GM21737 (cell line): ENCODE measurements around the gene FHAD1.

Source experiments
- ATAC-seq: cut with Tn5 transposase; IDR thresholded peaks from one replicate; pipeline ENCODE4 v1.9.1; 2021; ENCODE audit warnings: mild to moderate bottlenecking, moderate library complexity; ENCODE audit not compliant: unreplicated experiment

FHAD1 gene

GRCh38 chr1:15324869-15325335 is 77.9 kb downstream of the FHAD1 start:
- no peak for ATAC-seq

GRCh38 chr1:15325375-15326085 is 78.5 kb downstream of the FHAD1 start:
- no peak for ATAC-seq

GRCh38 chr1:15326691-15327588 is 79.9 kb downstream of the FHAD1 start:
- ATAC-seq, result no peak

DNA sequence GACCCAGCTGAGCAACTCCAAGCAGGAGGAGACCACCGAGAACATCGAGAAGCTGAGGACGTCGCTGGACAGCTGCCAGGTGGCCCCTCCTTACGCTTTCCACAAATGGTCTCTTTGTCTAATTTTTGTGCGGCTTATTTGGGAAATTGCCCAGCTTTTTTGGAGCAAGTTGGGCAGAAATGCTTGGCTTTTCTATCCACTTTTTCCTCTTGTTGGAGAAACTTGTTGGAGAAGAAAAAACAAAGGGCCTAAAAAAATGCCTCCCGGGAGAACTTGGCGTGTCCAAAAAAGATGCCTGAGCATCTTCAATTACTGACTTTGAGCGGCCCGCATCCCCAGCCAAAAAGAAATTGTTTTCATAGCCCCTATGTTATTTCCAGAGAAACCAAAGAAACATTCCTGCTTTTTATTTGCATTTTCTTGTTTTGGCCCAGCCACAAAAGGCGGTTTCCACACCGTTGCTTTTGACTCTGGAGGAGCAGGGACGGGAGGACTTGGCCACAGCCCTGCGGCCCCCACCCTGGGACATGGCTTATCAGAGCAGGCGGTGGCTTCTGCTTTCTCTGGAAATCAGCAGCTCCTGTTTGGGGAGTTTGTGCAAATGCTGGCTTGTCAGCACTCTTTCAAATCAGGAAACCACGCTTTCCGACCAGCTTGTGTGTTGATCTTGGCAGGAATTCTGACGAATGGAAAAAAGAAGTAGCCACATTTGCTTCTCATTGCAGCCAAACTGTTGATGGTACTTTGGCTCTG is 81.5 kb downstream of the FHAD1 start:
- ATAC-seq, result no peak

DNA sequence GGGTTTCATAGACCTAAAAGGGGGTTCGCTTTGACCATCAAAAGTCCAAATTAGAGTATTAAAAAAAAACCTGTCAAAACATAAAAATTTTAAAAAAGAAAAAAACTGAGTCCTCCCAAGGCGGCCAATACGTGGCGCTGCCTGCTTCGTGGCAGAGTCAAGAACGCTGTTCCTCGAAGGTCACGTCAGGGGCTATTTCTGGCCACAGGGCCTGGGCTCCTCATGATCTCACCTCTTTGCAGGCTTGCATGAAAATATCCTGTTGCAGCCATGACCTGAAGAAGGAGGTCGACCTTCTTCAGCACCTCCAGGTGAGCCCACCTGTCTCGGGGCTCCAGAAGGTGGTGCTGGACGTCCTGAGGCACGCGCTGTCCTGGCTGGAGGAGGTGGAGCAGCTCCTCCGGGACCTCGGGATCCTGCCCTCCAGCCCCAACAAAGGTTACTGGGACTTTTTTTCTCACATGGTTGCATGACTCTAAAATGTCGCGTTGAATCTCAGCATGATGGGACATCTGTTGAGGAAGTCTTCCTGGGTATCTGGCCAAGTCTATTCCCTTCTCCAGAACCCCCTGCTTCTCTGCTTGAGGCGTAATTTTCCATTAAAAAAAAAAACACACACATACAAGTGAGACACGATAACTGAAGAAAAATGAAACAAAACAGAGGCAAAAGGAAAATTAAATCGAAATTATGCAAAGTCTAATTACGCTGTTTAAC is 82.2 kb downstream of the FHAD1 start:
- ATAC-seq, result no peak

GRCh38 chr1:15330028-15330427 is 83.0 kb downstream of the FHAD1 start:
- ATAC-seq, result no peak

DNA sequence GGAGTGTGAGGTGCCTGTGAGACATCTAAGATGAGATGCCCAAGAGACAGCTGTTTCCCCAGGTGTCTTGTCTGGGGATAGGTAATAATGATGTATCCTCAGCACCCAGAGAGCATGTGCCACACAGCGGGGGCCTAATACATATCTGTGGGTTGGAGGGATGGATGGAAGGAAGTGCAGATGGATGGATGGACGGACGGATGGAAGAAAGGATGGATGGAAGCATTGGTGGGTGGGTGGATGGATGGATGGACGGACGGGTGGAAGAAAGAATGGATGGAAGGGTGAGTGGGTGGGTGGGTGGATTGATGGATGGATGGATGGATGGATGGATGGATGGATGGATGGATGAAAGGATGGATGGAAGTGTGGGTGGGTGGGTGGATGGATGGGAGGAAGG is 84.2 kb downstream of the FHAD1 start:
- no peak for ATAC-seq

DNA sequence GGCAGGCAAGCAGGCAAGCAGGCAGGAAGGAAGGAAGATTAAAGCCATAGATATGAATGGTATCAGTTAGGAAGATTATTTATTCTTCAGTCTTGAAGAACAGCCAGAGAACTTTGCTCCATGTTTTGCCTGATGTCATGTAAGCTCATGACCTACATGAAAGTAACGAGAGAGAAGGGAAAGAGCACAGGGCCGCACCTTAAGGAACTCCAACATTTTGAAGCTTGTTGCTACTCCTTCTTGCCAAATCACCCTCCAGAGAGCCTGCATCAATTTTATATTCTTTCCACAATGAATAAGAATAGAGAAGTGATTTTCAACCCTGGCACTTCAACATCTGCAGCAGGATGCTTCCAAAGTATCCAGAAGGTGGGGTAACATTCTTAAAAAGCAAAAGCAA is 84.7 kb downstream of the FHAD1 start:
- ATAC-seq, result no peak

DNA sequence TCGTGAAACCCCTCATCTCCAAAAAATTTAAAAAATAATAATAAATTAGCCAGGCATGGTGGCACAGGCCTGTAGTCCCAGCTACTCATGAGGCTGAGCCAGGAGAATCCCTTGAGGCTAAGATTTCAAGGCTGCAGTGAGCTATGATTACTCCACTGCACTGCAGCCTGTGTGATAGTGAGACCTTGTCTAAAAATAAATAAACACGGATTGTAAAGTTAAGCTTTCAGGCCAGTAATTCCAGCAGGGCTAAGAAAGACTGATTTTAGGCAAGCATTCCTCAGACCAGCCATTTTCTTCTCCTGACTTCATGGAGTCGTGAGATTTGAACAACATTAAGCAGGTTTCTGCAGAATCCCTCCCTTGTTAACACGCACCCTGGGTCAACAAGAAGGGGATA is 85.5 kb downstream of the FHAD1 start:
- no peak for ATAC-seq

DNA sequence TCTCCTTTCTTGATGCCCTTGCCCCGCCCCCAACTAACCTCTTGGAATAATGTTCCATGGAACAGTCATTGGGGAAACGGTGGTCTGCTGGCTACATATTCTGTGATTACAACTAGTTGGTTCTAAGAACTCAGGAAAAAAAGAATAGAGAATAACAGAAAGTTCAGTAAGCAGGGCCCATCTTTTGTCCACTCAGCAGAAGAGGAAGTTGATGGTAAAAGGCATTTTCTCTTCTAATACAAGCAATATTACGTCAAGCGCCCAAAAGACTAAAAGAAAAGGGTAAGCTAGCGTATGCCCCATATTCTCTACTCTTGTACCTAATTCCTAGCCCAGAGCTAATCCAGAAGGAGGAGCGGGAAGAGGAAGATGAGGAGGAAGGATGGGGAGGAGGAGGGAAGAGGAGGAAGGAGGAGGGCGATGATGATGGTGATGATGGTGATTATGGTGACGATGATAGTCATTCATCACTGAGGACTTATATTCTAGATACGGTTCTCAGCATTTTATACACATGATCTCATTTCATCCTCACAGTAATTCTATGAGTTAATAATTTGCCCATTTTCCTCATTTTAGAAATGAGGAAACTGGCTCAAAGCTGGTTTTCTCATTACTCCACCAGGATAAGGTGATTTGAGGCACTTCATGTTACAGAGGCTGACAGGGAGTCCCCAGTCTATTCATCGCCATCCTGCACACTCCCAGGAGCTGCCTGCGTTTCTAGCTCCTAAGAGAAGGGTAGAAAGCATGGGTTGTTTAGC is 86.1 kb downstream of the FHAD1 start:
- no peak for ATAC-seq

- ATAC-seq, result no peak
Observed at GRCh38 chr1:15334995-15335394, 88.0 kb downstream of the FHAD1 start.

- ATAC-seq, result no peak
Observed at GRCh38 chr1:15336866-15337265, 89.8 kb downstream of the FHAD1 start.

DNA sequence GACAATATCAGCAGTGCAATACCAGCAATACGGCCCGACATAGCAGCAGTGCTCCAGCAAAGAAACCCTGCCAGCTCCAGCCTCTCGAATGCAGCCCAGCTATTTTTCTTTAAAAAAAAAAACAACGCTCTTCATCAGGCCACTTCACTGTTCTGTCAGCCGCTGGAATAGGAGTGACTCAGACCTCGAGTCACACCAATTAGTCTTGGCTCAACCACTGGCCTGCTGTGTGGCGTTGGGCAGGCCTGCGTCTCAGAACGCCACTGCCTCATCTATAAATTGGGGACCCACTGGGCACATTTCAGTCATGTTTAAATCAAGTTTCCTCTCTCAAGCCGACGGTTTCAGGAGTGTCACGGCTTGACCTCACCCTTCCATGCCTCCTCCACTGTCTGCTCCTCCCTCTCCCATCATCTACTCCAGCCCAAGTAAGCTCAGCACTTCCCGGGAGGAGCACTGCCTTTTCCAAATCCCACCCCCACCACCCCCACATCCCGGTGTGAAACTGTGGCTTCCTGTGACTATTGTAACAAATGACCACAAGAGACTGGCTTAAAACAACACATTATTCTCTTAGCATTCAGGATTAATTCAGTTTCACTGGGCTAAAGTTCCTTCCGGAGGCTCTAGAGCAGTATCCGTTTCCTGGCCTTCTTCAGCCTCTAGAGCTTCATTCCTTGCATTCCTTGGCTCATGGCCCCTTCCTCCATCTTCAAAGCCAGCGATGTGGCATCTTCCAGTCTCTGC is 90.8 kb downstream of the FHAD1 start:
- ATAC-seq, result no peak

DNA sequence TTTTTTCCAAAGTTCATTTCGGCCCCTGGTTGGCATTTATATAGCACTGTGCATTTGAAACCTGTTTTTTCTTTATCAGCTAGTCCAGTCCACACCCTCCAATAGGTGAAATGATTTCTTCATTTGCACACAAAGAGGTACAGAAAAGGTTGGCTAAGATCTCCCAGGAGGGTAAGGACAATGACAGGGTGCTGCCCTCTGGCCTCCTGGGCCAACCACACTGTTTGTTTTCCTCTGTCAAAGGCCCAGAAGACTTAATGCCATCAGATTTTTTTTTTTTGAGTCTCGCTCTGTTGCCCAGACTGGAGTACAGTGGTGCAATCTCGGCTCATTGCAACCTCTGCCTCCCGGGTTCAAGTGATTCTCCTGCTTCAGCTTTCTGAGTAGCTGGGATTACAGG is 92.5 kb downstream of the FHAD1 start:
- no peak for ATAC-seq

GRCh38 chr1:15341228-15341627 is 94.2 kb downstream of the FHAD1 start:
- ATAC-seq, result no peak

- no peak for ATAC-seq
Observed at GRCh38 chr1:15341634-15342407, 94.8 kb downstream of the FHAD1 start.

DNA sequence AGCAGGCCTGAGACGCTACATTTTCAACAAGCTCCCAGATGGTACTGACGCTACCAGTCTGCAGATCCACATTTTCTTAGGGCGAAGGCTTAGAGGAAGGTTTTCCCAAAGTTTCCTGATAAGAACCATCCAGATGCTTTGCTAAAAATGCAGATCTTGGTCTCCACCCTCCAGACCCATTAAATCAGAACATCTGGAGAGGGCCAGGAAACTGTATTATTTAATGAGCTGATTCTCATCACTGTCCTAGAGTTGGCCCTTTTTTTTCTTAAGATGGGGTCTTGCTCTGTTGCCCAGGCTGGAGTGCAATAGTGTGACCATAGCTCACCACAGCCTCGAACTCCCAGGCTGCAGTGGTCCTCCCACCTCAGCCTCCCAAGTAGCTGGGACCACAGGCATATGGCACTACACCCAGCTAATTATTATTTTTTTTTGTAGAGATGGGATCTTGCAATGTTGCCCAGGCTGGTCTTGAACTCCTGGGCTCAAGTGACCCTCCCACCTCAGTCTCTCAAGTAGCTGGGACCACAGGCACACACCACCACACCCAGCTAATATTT is 95.5 kb downstream of the FHAD1 start:
- ATAC-seq, result no peak

DNA sequence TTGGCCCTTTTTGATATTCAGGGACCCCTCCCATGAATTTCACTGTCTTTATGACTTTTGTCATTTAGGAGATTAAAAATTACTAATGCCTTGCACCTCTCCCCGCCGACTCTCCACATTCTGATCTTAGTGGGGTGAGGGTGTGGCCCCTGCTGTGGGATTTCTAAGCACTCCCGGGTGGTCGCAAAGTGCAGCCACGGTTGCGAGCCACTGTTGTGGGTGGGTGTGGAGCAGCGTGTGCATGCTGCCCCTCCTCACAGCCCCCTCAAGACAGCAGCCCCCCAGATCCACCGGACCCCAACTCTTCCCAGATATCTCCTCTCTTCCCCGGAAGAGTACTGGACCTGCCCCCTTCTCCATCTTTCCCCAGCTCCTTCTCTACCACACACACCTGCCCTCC is 96.1 kb downstream of the FHAD1 start:
- ATAC-seq, result no peak
